Stimulated activated CD8-positive, alpha-beta memory T cell treated with anti-CD3 and anti-CD28 coated beads, Interleukin-15, amount 100 ng/mL, for 4 hours (primary cell): ENCODE data around the gene PIK3R1.
A peak's percentile ranks its signal among the peaks of the same experiment; 100 is the strongest.

Experiments
- DNase-seq, 2 donors: peaks; one replicate each; pipeline ENCODE4 v3.0.0-alpha.2; 2020; ENCODE audit warnings: low read depth in 2 of 2

PIK3R1 gene

DNA sequence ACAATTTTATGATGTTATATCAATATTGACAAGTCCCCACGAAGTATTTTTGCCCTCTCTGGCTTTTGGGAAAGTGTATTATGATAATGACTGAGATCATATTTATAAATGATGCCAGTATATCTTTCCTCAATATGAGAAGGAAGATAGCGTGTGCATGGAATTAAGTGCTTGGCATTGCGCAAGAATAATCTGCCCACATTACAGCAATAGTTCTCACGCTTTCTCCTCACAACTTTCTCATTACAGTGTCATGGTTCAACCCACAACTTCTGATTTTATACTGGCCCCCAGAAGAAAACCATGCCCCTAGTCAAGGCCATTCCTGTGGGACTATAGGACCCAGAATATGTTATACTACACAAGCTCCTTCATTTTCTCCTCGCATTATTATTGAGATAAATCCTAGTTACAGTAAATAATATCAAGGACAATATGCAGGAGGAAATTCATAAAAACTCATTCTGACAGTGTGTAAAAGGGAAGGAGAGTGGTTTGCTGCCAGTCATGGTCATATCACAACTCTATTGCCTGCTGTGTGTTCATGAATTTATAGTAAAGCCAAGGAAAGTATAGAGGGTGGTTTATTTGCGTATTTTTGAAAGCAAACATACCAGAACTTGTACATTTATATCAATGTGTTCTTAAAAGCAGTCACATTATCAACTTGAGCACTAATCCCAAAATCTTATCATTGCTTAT, 114.1 kb downstream of the PIK3R1 start:
- DNase-seq, result no peak

DNA sequence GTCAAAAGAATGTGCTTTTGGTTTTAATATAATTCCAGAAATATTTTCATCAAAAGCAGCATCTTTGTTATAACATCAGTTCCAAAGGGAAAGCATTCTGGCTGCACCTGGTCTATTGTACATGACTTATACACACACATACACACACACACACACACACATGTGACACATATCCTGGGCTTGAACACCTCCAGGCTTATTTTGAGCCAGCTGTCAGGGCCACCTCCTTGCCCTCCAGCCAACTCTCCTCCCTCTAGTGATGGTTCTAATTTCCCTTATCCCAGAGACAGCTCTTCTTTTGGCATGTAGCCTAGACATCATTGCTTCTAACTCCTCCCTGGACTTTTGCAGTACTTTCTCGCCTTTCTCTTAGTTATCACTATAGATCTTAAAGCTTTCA, 115.0 kb downstream of the PIK3R1 start:
- no peak for DNase-seq

DNA sequence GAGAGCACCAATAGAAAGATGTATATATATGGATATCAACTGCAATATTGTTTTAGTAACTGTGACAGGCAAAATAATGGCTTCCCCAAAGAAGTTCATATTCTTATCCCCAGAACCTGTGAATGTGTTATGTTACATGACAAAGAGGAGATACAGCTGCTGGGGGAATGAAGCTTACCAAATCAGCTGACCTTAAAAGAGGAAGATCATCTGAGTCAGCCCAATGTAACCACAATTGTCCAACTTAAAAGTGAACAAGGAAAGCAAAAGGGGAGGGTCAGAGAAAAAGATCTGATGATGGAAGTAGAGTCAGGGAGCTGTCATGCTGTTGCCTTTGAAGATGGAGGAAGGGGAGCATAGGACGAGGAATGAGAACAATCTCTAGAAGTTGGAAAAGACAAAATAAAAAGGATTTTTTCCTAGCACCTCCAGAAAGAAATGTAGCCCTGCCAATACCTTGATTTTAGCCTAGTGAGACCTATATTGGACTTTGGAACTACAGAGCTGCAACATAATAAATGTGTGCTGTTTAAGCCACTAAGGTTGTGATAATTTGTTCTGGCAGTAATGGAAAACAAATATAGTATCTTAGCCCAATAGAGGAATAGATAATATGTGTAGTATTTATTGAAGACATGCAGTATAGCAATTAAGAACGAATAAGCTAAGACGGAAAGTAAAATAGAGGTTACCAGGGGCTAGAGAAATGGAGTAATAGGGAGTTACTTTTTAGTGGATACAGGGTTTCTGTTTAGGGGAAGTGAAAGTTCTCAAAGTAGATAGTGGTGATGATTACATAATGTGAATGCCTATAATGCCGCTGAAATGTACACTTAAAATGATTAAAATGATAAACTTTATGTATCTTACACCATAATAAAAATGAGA, 115.9 kb downstream of the PIK3R1 start:
- DNase-seq, result no peak

DNA sequence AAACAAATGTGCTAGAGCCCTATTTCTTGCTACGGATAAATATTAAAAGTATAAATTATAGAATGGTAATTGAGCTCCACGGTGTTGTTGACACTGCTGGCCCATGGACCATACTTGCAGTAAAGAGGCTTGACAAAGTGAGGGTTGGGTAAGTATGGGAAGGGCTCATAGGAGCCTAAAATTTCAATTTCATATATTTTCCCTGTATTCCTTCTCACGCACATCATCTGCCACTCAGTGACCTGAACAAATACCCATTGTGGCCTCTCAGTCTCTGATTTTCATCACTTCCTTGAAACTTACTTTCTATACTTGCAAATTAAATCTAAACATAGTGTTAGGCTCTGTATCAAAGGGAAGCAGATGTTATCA, 116.5 kb downstream of the PIK3R1 start:
- DNase-seq, result no peak

DNA sequence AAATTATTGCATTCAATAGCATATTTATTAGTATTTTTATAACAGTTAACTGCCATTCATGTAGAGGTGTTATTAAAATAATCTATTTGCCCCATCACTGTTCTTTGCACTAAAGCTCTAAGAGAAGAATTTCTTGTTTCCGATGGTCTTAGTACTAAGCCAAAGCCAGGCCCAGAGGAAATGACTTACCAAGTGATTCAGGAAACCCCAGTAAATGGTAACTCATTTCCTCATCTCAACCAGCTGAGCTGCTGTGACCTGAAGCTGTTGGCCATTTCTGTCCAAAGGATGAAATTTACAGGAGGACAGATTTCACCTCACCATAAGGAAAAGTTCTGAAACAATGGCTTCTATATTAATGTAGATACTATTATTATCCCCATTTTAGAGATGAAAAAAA, 117.0 kb downstream of the PIK3R1 start:
- no peak for DNase-seq

DNA sequence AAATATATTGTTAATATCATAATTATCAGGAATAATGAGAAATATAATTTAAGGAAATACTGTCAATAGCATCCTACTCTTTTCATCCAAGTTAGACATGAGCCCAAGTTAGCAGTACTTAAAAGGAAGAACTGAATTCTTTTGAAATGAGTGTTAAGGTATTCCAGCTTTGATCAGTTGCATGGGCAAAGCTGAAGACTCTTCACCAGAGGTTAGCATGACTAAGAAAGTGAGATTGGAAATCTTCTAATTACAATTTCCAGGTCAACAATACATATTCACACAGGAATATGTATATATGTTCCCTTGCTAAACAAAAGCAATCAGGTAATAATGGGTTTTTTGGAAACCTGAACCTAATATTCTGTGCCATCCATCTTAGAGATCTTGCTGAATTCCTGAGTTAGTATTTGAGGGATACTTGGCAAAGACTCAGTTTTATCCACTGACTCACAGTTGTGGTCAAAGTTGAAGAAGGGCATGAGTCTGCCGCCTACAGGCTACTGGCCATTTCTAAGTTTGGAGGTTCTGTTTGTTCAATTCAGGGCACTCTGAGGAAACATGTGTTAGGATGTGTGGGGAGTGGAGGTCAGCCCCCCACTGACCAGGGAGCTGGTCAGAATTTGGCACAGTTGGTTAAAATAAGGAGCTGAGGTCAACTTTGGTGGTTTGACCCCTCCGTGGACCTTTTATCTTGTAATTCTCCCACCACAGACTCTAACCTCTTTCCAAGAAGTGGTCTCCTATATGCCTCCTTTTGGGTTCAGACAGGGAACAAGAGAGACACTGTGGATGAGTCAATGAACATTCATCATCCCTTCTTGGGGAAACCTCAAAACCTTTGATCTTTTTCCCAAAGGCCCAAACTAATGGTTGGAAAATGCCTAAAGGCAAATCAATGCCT, 118.3 kb downstream of the PIK3R1 start:
- no peak for DNase-seq

DNA sequence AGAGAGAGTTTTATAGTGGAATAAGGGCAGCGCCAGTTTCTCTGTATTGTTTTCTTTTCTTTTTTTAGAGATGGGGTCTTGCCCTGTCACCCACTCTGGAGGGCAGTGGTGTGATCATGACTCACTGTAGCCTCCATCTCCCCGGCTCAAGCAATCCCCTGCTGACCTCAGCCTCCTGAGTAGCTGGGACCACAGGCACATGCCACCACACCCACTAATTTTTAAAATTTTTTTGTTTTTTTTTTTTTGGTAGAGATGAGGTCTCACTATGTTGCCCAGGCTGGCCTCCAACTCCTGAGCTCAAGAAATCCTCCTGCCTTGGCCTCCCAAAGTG, 119.0 kb downstream of the PIK3R1 start:
- DNase-seq, result no peak

DNA sequence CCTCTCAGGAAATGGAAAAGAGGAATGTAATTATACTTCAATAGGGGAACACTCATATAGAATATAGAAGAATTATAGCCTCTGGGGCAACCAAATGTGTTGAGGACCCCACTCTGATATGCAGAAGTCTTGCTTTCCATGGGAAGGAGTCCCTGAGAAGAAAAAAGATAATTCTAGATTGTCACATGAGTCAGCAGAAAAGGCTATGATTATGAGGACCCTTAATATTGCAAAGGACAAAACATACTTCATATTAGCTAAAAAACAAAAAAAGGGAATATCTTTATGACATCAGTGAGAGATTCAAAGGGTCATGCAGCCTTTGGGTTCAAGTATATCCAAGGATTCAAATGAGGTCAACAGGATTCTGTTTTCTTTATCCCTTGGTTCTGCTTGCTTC, 119.5 kb downstream of the PIK3R1 start:
- no peak for DNase-seq

DNA sequence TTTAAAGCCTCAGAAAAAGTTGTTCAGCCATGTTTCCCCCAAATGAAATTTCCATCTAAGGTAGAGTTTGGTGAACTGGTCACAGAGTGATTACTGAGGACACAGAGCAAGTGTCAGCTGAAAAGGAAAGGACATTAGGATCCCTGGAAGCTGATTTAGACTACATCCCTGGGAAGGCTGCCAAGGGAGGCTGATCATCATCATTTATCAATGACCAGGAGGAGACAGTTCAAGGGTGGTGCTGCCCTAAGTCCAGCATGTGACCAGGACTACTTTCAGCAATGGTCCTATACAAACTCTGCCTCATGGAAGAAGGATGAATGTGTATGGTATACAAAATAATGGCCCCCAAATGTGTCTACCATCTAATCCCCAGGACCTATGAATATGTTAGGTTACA, 120.6 kb downstream of the PIK3R1 start:
- no peak for DNase-seq

DNA sequence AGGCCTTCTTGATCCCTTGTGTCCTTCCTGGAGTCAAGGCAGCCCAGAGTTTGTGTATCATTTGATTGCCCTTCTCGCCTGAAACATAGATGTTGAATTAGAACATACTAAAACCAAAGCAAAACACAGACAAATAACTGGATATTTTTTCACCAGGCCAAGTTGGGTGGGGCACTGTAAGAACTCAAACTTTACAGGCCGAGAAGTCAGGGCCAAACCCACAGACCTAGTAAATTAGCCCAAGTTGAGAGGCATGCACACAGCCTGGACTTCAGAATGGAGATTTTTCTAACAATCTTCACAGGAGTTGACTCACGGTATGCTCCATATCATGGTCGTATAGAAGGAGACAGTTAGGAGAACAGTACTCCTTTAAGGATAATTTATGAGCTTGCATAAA, 121.7 kb downstream of the PIK3R1 start:
- DNase-seq, result no peak

DNA sequence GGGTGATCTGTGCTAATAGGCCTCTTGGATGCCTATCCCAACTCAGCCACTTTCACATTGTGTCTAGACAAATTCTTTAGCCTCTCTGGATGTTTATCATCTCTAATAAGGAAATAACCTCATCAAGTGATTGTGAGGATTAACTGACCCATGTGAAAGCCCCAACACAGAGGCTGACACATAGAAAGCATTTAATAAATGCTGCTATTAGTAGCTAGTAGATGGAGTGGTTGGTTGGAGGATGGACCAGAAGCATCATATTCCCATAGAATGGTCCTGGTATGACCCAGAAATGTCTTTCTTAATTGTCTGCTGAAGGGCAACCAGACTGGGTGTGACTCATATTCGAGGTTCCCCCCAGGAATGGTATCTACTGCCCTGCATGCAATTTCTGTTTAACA, 124.4 kb downstream of the PIK3R1 start:
- DNase-seq, result no peak

DNA sequence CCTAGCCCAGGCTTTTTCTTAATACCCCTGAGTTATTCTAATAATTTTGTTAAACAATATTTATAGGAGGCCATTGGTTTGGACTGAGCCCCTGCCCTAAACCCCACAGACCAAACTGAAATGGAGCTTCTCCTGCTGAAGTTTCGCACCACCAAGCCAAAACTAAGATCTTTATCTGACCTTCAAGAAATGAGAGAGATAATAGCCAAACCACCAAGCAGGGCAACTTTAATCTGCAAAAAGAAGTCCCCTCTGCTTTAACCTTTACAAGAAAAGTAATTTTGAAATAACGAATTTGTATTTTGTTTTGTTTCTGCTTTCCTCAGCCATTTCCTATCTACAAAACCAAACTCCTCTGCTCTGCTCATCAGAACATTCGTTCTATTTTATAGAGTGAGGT, 125.5 kb downstream of the PIK3R1 start:
- DNase-seq, result no peak

DNA sequence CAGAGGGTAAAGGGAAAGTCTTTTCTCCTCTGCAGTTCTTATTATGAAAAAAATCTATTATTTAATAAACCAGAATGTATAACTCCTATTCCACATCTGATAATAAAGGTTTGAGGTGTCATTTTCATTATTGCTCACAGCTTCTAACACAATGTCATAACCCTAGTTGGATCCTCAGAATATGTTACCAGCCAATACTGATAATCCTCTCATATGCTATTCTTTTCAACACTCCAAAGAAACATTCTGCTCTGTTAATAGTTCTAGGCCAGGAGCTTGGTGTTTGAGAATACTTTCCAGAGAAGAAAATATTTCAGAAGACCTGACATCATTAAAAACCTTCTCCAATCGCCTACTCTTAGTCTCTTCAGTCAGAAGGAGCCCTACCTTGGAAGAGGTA, 127.1 kb downstream of the PIK3R1 start:
- no peak for DNase-seq

DNA sequence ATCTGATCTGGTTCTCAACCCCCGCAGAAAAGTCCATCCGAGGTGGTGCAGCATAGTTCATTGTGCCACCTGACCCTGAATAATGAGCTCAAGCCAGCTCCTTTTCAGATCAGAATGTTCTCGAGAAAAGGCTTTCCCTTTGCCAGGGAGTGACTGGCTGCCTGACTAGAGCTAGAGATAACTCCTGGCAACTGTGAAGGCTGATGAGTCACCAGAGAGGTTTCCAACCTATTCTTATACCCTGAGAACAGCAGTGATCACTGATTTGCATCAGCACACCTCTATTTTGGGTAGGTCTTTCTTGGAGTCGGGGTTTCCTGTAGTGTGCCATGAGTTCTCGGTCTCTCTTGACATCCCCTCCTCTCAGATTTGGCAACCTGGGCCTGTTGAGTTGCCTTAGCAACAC, 127.9 kb downstream of the PIK3R1 start:
- peak in 1 of 2 donors; percentile 6 for DNase-seq

DNA sequence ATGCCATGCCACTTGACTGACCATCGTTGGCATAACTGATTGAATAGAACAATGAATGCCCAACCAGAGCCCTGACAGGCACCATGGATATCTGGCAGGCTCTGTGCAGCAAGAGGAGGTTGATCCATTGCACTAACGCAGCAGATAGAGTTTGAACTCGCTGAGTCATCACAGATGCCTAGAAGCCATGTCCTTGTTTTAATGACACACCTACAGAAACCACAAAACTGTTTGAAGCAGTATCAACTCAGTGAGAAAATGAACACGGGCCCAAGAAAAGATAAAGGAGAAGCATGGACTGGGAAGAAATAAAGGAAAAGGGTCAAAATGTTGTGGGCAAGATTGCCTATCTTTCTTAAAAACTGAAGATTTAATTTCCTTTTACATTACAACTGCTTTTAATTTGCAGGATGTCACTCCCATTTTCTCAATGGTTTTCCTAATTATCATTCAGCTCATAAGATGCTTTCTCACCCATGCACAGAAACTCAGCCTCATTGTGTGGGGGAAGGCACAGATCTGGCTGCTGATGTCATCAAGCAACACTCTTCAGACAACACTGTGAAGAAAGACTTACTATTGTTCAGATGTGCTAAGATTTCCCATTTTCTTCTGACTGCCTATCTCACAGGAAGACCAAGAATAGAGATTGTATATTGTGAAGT, 129.0 kb downstream of the PIK3R1 start:
- peak in 1 of 2 donors; percentile 14 for DNase-seq

DNA sequence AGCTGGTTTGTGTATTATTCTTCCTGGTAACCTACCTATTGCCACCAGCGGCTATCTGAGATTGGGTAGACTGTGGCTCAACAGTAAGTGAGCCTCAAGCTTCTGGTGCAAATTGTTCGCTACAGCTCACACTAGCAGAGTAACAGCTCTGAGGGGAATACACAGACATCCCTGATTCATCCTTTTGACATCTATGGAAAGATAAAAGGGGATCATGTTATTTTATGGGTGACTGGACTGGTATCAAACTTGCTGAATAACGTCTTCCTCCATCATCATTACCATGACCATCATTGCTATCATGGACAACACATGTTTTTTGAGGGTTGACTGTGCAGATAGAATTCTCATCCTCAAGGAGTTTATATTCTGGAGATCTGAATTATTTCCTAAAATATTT, 129.6 kb downstream of the PIK3R1 start:
- no peak for DNase-seq

DNA sequence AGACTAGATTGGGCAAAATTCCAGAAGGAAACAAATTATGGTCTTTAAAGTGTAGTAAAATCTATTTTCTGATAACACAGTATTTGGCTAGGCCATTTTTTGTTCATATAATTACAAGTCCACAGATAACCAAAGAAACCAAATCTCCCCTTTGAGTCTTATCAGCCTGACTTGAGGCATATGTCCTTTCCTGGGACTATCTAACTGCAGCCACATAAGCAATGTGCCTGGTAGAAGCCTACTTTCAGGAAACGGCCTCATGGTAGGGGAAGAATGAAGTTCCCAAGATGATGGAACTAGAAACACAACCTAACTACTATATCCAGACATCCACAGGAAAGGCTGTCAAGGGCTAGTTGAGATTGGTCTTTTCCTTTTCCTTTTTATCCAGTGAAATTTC, 130.0 kb downstream of the PIK3R1 start:
- no peak for DNase-seq

DNA sequence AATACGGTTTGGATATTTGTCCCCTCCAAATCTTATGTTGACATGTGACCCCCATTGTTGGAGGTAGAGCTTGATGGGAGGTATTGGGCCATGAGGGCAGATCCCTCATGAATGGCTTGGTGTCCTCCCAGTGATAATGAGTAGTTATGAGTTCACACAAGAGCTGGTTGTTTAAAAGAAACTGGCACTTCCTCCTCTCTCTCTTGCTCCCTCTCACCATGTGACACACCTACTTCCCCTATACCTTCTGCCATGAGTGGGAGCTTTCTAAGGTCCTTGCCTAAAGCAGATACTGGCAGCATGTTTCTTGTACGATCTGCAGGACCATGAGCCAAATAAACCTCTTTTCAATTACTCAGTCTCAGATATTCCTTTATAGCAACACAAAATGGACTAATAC, 132.0 kb downstream of the PIK3R1 start:
- DNase-seq, result no peak

DNA sequence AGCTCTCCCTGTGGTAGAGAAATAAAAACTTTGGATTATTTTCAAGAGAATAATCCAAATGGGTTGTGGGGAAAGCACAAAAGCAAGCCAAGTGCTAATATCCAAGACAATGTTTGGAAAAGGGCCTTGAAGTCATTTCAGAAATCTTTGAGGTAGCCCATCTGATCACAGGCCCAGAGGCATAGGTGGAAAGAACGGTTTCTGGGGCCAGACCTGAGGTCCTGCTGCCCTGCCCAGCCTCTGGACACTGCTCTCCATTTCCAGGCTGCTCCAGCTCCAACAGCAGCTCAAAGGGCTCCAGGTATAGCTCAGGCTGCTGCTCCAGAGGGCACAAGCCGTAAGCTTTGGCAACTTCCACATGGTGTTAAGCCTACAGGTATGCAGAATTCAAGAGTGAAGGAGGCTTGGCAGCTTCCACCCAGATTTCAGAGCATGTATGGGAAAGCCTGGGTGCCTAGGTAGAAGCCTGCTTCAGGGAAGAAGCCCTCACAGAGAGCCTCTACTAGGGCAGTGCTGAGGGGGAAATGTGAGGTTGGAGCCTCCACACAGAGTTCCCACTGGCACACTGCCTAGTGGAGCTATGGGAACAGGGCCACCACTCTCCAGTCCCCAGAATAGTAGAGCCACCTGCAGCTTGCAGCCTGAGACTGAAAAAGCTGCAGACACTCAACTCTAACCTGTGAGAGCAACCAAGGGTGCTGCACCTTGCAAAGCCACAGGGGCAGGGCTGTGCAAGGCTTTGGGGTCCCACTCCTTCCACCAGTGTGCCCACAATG, 133.1 kb downstream of the PIK3R1 start:
- no peak for DNase-seq

DNA sequence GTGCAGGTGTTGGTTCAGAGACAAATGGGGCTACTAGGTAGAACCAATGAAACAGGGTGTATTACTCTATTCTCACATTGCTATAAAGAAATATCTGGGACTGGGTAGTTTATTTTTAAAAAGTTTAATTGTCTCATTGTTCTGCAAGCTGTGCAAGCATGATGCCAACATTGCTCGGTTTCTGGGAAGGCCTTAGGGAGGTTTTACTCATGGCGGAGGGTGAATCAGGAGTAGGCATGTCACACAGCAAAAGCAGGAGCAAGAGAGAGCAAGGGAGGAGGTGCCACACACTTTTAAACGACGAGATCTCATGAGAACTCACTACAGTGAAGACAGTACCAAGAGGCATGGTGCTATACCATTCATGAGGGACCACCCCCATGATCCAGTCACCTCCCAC, 134.6 kb downstream of the PIK3R1 start:
- no peak for DNase-seq
